Stimulated activated naive CD8-positive, alpha-beta T cell treated with anti-CD3 and anti-CD28 coated beads, Interleukin-15, Interleukin-2, amounts not matched to agents 100 ng/mL and 50 ng/mL, for 24 hours (primary cell): Measurements from ENCODE around the gene ELP4.
"Not testable (repeated sequence)": the region's sequence is repeated elsewhere in the genome, so short reads cannot be mapped to it uniquely, and the experiment has no call there.

Experiments
- H3K27ac Mint-ChIP-seq: one replicate; pipeline ENCODE4 v1.8.0; 2021; ENCODE audit warnings: mild to moderate bottlenecking, mixed read lengths
- H3K27me3 Mint-ChIP-seq: one replicate; pipeline ENCODE4 v1.8.0; 2021; ENCODE audit warnings: mixed read lengths
- H3K36me3 Mint-ChIP-seq: one replicate; pipeline ENCODE4 v1.8.0; 2021; ENCODE audit warnings: low read depth, mixed read lengths
- H3K4me1 Mint-ChIP-seq: one replicate; pipeline ENCODE4 v1.8.0; 2021; ENCODE audit warnings: low read depth, mixed read lengths
- H3K4me3 Mint-ChIP-seq: one replicate; pipeline ENCODE4 v1.8.0; 2021; ENCODE audit warnings: mild to moderate bottlenecking, mixed read lengths
- H3K9me3 Mint-ChIP-seq: one replicate; pipeline ENCODE4 v1.8.0; 2021; ENCODE audit warnings: mixed read lengths

ELP4 gene

GRCh38 chr11:31728432-31728831 lies 218.9 kb downstream of the ELP4 start:
- no peak overlapping the region for H3K4me3 Mint-ChIP-seq
- H3K27me3 Mint-ChIP-seq, result no peaks in the 10 kb centered on the region
- H3K27ac Mint-ChIP-seq, result no peak overlapping the region
- H3K9me3 Mint-ChIP-seq, result peaks cover 17% of the 10 kb centered on the region
- H3K4me1 Mint-ChIP-seq, result no peaks in the 10 kb centered on the region
- peaks cover 48% of the 10 kb centered on the region for H3K36me3 Mint-ChIP-seq

GRCh38 chr11:31740131-31740530 lies 230.6 kb downstream of the ELP4 start:
- peaks cover 12% of the 10 kb centered on the region for H3K36me3 Mint-ChIP-seq
- H3K4me1 Mint-ChIP-seq, result no peaks in the 10 kb centered on the region
- H3K27me3 Mint-ChIP-seq, result no peaks in the 10 kb centered on the region
- H3K4me3 Mint-ChIP-seq, result no peak overlapping the region
- no peak overlapping the region for H3K27ac Mint-ChIP-seq
- peaks cover 10% of the 10 kb centered on the region for H3K9me3 Mint-ChIP-seq

- H3K4me3 Mint-ChIP-seq, H3K9me3 Mint-ChIP-seq, H3K4me1 Mint-ChIP-seq, H3K27ac Mint-ChIP-seq, H3K27me3 Mint-ChIP-seq: not testable (repeated sequence)
- peaks cover 12% of the 10 kb centered on the region for H3K36me3 Mint-ChIP-seq
Measured at GRCh38 chr11:31740731-31741368, 231.3 kb downstream of the ELP4 start.

GRCh38 chr11:31747581-31747980 lies 238.0 kb downstream of the ELP4 start:
- Mint-ChIP-seq H3K27me3 (no peaks in the 10 kb centered on the region), H3K9me3 (no peaks in the 10 kb centered on the region)

GRCh38 chr11:31757260-31757835 lies 247.8 kb downstream of the ELP4 start:
- Mint-ChIP-seq H3K36me3 (no peaks in the 10 kb centered on the region), H3K4me1 (no peaks in the 10 kb centered on the region), H3K9me3 (no peaks in the 10 kb centered on the region), H3K4me3 (no peak overlapping the region), H3K27ac (no peak overlapping the region), H3K27me3 (no peaks in the 10 kb centered on the region)

More at GRCh38 chr11:31747581-31747980, 238.0 kb downstream of the ELP4 start:
- no peak overlapping the region for H3K27ac Mint-ChIP-seq
- H3K4me3 Mint-ChIP-seq, result no peak overlapping the region
- H3K4me1 Mint-ChIP-seq, result no peaks in the 10 kb centered on the region
- H3K36me3 Mint-ChIP-seq, result no peaks in the 10 kb centered on the region

- Mint-ChIP-seq H3K36me3 (no peaks in the 10 kb centered on the region), H3K27me3 (no peaks in the 10 kb centered on the region), H3K4me3 (no peak overlapping the region), H3K27ac (no peak overlapping the region), H3K9me3 (no peaks in the 10 kb centered on the region), H3K4me1 (no peaks in the 10 kb centered on the region)
Measured at GRCh38 chr11:31761636-31762035, 252.1 kb downstream of the ELP4 start.

- no peak overlapping the region for H3K4me3 Mint-ChIP-seq
- no peaks in the 10 kb centered on the region for H3K9me3 Mint-ChIP-seq
- H3K27ac Mint-ChIP-seq, result no peak overlapping the region
- H3K27me3 Mint-ChIP-seq, result no peaks in the 10 kb centered on the region
- H3K4me1 Mint-ChIP-seq, result no peaks in the 10 kb centered on the region
- no peaks in the 10 kb centered on the region for H3K36me3 Mint-ChIP-seq
Measured at GRCh38 chr11:31763296-31763695, 253.7 kb downstream of the ELP4 start.

GRCh38 chr11:31764261-31764660 lies 254.7 kb downstream of the ELP4 start:
- Mint-ChIP-seq H3K4me3 (no peak overlapping the region), H3K27me3 (no peaks in the 10 kb centered on the region), H3K9me3 (no peaks in the 10 kb centered on the region), H3K4me1 (no peaks in the 10 kb centered on the region), H3K27ac (no peak overlapping the region), H3K36me3 (no peaks in the 10 kb centered on the region)

- H3K36me3 Mint-ChIP-seq, result no peaks in the 10 kb centered on the region
- H3K4me3 Mint-ChIP-seq, result no peak overlapping the region
- H3K9me3 Mint-ChIP-seq, result no peaks in the 10 kb centered on the region
- no peak overlapping the region for H3K27ac Mint-ChIP-seq
- no peaks in the 10 kb centered on the region for H3K4me1 Mint-ChIP-seq
- no peaks in the 10 kb centered on the region for H3K27me3 Mint-ChIP-seq
Measured at GRCh38 chr11:31764766-31765165, 255.2 kb downstream of the ELP4 start.

GRCh38 chr11:31767066-31767465 lies 257.5 kb downstream of the ELP4 start:
- no peaks in the 10 kb centered on the region for H3K4me1 Mint-ChIP-seq
- H3K9me3 Mint-ChIP-seq, result no peaks in the 10 kb centered on the region
- no peak overlapping the region for H3K27ac Mint-ChIP-seq
- H3K27me3 Mint-ChIP-seq, result no peaks in the 10 kb centered on the region
- H3K4me3 Mint-ChIP-seq, result no peak overlapping the region
- H3K36me3 Mint-ChIP-seq, result peaks cover 4% of the 10 kb centered on the region

GRCh38 chr11:31767685-31768084 lies 258.1 kb downstream of the ELP4 start:
- H3K4me1 Mint-ChIP-seq, result no peaks in the 10 kb centered on the region
- H3K9me3 Mint-ChIP-seq, result no peaks in the 10 kb centered on the region
- H3K27ac Mint-ChIP-seq, result no peak overlapping the region
- H3K4me3 Mint-ChIP-seq, result no peak overlapping the region
- H3K36me3 Mint-ChIP-seq, result peaks cover 9% of the 10 kb centered on the region
- H3K27me3 Mint-ChIP-seq, result no peaks in the 10 kb centered on the region

- H3K4me1 Mint-ChIP-seq, result no peaks in the 10 kb centered on the region
- H3K27me3 Mint-ChIP-seq, result no peaks in the 10 kb centered on the region
- H3K36me3 Mint-ChIP-seq, result peaks cover 17% of the 10 kb centered on the region
- H3K27ac Mint-ChIP-seq, result no peak overlapping the region
- H3K9me3 Mint-ChIP-seq, result no peaks in the 10 kb centered on the region
- no peak overlapping the region for H3K4me3 Mint-ChIP-seq
Measured at GRCh38 chr11:31768749-31769640, 259.4 kb downstream of the ELP4 start.

- no peaks in the 10 kb centered on the region for H3K27me3 Mint-ChIP-seq
- H3K27ac Mint-ChIP-seq, result no peak overlapping the region
- no peaks in the 10 kb centered on the region for H3K9me3 Mint-ChIP-seq
- H3K4me1 Mint-ChIP-seq, result no peaks in the 10 kb centered on the region
- peaks cover 17% of the 10 kb centered on the region for H3K36me3 Mint-ChIP-seq
- H3K4me3 Mint-ChIP-seq, result no peak overlapping the region
Measured at GRCh38 chr11:31770011-31770700, 260.6 kb downstream of the ELP4 start.

- no peaks in the 10 kb centered on the region for H3K9me3 Mint-ChIP-seq
- no peak overlapping the region for H3K4me3 Mint-ChIP-seq
- no peaks in the 10 kb centered on the region for H3K4me1 Mint-ChIP-seq
- no peaks in the 10 kb centered on the region for H3K27me3 Mint-ChIP-seq
- peaks cover 17% of the 10 kb centered on the region for H3K36me3 Mint-ChIP-seq
- no peak overlapping the region for H3K27ac Mint-ChIP-seq
Measured at GRCh38 chr11:31772412-31772811, 262.8 kb downstream of the ELP4 start.

GRCh38 chr11:31779374-31779791 lies 269.8 kb downstream of the ELP4 start:
- Mint-ChIP-seq H3K9me3 (no peaks in the 10 kb centered on the region), H3K36me3 (peaks cover 19% of the 10 kb centered on the region), H3K27me3 (no peaks in the 10 kb centered on the region), H3K4me1 (no peaks in the 10 kb centered on the region), H3K4me3 (no peak overlapping the region), H3K27ac (no peak overlapping the region)
